GM23248 (cell line): ENCODE results near the gene PLPP2. TPM values are rescaled to one million over a fixed set of nuclear protein-coding genes. Genes with fewer than 3 reads are reported as not detected.

Experiments
- DNase-seq: peaks from one replicate; pipeline ENCODE4 v3.0.0-alpha.2; 2015
- H2AFZ ChIP-seq: fragments of 200-600 bp; sonication (generic); 2 replicates; pipeline ENCODE4 v1.6.1; 2016; ENCODE audit warnings: antibody characterized with exemption
- H3F3A ChIP-seq: fragments of 200-600 bp; sonication (generic); 2 replicates; pipeline ENCODE4 v1.6.1; 2016; ENCODE audit warnings: mild to moderate bottlenecking, antibody characterized with exemption, mixed run types; ENCODE audit not compliant: insufficient read depth
- H3K27ac ChIP-seq: fragments of 200-600 bp; sonication (generic); 2 replicates; pipeline ENCODE4 v1.5.1; 2016; ENCODE audit warnings: mild to moderate bottlenecking
- H3K27me3 ChIP-seq: fragments of 200-600 bp; sonication (generic); replicated peaks from 2 replicates; pipeline ENCODE4 v1.6.1; 2016; ENCODE audit warnings: mild to moderate bottlenecking; ENCODE audit not compliant: insufficient read depth
- H3K36me3 ChIP-seq: fragments of 200-600 bp; sonication (generic); 2 replicates; pipeline ENCODE4 v1.6.1; 2016; ENCODE audit warnings: low read depth, mild to moderate bottlenecking
- H3K4me1 ChIP-seq: fragments of 200-600 bp; sonication (generic); 2 replicates; pipeline ENCODE4 v1.6.1; 2016; ENCODE audit warnings: mild to moderate bottlenecking; ENCODE audit not compliant: insufficient read depth
- H3K4me2 ChIP-seq: fragments of 200-600 bp; sonication (generic); one replicate; pipeline ENCODE4 v1.6.1; 2016; ENCODE audit warnings: mild to moderate bottlenecking; ENCODE audit not compliant: unreplicated experiment
- H3K4me3 ChIP-seq: fragments of 200-600 bp; sonication (generic); 2 replicates; pipeline ENCODE4 v1.5.1; 2016; ENCODE audit warnings: mild to moderate bottlenecking
- H3K79me2 ChIP-seq: fragments of 200-600 bp; sonication (generic); 2 replicates; pipeline ENCODE4 v1.6.1; 2016; ENCODE audit warnings: mild to moderate bottlenecking; ENCODE audit not compliant: insufficient read depth
- H3K9ac ChIP-seq: fragments of 200-600 bp; sonication (generic); 2 replicates; pipeline ENCODE4 v1.6.1; 2016; ENCODE audit warnings: mild to moderate bottlenecking
- H3K9me2 ChIP-seq: fragments of 200-600 bp; sonication (generic); 2 replicates; pipeline ENCODE4 v1.6.1; 2016; ENCODE audit warnings: mixed run types, mild to moderate bottlenecking, moderate library complexity; ENCODE audit not compliant: insufficient read depth
- H3K9me3 ChIP-seq: fragments of 200-600 bp; sonication (generic); one replicate; pipeline ENCODE4 v1.6.1; 2017; ENCODE audit warnings: low read depth
- H4K20me1 ChIP-seq: fragments of 200-600 bp; sonication (generic); 2 replicates; pipeline ENCODE4 v1.6.0; 2016; ENCODE audit not compliant: insufficient read depth
- EZH2 ChIP-seq: fragments of 200-600 bp; sonication (generic); IDR thresholded peaks from 2 replicates; pipeline ENCODE4 v1.6.1; 2018; ENCODE audit warnings: antibody characterized with exemption, mild to moderate bottlenecking; ENCODE audit not compliant: insufficient read depth, poor library complexity, severe bottlenecking
- EZH2phosphoT487 ChIP-seq: fragments of 200-600 bp; sonication (generic); IDR thresholded peaks from 2 replicates; pipeline ENCODE4 v1.6.1; 2018; ENCODE audit warnings: antibody characterized with exemption, moderate library complexity, mild to moderate bottlenecking, low read depth; ENCODE audit not compliant: insufficient read depth
- WGBS, 2 experiments: methylation state at CpG; one replicate each; pipeline ENCODE4 v1.1.6; 2015 to 2017; ENCODE audit warnings: low lambda C conversion rate in 2 of 2, low coverage in 1 of 2; ENCODE audit errors: missing lambda C conversion rate in 2 of 2; 5-methylcytosine and 5-hydroxymethylcytosine counted together
- in situ Hi-C: fragments of 300-500 bp; cut with MboI; formaldehyde crosslinking; loops from 2 replicates; pipeline ENCODE4 v1.15.0; 2020
- polyA plus RNA-seq: library from polyadenylated mRNA; unstranded; fragments of >200 nt; fragmentation: Nextera tagmentation; extraction: Ambion mirVana; gene quantifications from 2 replicates; pipeline ENCODE4 v1.2.1, GENCODE V29; 2016
- total RNA-seq: library from RNA; depleted of rRNA; stranded (reverse); fragments of >200 nt; shearing (Covaris generic); gene quantifications from 2 replicates; pipeline ENCODE4 v1.2.3, GENCODE V29; 2014

Gene PLPP2
- total and polyA plus RNA-seq, 2 experiments from 2014 or later = 1.3 to 1.4 TPM

DNA sequence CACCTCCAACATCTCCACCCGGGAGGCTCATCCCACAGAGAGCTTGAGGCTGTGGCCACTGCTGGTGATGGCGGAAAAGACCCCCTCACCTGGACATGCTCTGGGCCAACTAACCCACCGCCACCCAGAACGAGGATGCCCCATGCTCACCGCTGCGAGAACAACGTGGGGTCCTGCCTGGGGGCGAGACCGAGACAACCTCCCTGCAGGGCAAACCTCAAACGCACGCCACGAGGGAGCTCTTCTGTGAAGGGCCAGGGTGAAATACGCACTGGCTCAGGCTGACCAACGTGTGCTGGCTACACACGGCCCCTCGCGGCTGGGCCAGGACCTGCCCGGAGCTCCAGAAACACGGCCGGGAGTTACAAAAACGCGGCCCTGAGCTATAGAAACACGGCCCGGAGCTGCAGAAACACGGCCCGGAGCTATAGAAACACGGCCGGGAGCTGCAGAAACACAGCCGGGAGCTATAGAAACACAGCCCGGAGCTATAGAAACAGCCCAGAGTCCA is 19.0 kb upstream of the PLPP2 start:
- no peaks in the 10 kb centered on the region for H3K27me3 ChIP-seq
- peaks cover 2% of the 10 kb centered on the region; the same call in 1 of the 2 replicates for H3K36me3 ChIP-seq
- H3K27ac ChIP-seq = no peak overlapping the region
- no peak for DNase-seq
- H3K4me3 ChIP-seq = no peak overlapping the region
- H3K79me2 ChIP-seq = peaks cover 34% of the 10 kb centered on the region
- H4K20me1 ChIP-seq = no peaks in the 10 kb centered on the region
- no peaks in the 10 kb centered on the region for H3K4me1 ChIP-seq
- H3K4me2 ChIP-seq = no peak overlapping the region
- no peak overlapping the region for H3K9ac ChIP-seq
- H3K9me2 ChIP-seq = no peaks in the 10 kb centered on the region
- no peaks in the 10 kb centered on the region for H3K9me3 ChIP-seq
- no peaks in the 10 kb centered on the region for H3F3A ChIP-seq
- 87 to 94% methylated on average over 27 to 30 of the region's 30 CpGs for WGBS, 2 experiments
- in situ Hi-C loops = no loop called here
- no peak overlapping the region for H2AFZ ChIP-seq
- TF ChIP-seq EZH2 (no peak), EZH2phosphoT487 (no peak)

DNA sequence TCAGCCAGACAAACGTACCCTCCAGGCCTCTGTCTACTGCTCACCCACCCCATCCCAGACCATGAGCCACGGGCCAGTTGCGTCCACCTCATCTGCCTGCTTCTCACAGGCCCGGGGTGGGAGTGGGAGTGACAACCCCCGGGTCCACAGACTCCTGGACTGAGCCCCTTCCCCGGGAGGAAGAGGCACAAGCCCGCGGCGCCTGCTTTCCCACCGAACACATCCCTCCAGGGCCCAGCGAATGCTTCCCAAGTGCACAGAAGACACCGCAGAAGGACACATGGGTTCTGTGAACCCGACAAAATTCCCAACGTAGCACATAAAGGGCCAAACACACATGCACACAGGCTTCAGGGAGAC is 18.0 kb upstream of the PLPP2 start:
- in situ Hi-C loops = no loop called here
- Histone ChIP-seq H3K27ac (no peak overlapping the region), H3K9me2 (no peaks in the 10 kb centered on the region), H3F3A (no peaks in the 10 kb centered on the region), H3K79me2 (peaks cover 24% of the 10 kb centered on the region), H2AFZ (no peak overlapping the region), H3K4me1 (no peaks in the 10 kb centered on the region), H3K9ac (no peak overlapping the region), H3K27me3 (no peaks in the 10 kb centered on the region), H3K36me3 (no peaks in the 10 kb centered on the region; the same call in 1 of the 2 replicates), H3K9me3 (no peaks in the 10 kb centered on the region), H4K20me1 (no peaks in the 10 kb centered on the region), H3K4me2 (no peak overlapping the region), H3K4me3 (no peak overlapping the region)
- TF ChIP-seq EZH2phosphoT487 (no peak), EZH2 (no peak)
- DNase-seq = no peak
- 98 to 99% methylated on average over 14 of the region's 14 CpGs for WGBS, 2 experiments

DNA sequence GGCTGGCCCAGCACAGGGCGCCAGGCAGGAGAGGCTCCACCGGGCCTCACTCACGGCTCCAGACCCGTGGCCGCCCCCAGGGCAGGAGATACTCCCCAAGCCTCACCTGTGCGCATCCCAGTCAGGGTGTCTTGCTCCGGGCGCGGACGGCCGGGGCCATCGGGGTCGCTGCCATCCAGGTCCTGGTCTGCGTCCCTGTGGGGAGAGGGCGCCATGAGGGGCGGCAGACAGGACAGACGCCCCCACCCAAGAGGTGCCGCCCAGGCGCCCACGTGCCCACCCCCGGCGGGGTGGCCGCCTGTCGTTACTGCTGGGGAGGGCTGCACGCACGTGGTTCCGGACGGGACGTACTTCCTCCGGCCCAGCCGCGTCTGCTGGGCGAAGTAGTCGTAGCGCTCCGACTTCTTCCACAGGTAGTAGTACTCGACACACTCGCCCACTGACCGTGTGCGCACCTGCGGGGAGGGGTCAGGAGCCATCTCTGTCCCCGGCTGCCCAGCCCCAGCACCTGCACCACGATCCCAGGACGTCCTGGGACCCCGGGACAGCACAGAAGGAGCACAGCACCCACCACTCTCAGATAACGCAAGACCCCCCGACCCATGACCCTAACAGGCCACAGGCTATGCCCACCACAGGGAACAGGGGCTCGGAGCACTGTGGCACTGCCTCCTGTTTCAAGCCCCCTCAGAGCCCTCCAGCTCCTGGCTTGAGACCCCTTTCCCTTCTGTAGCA is 17.4 kb upstream of the PLPP2 start:
- no peaks in the 10 kb centered on the region for H4K20me1 ChIP-seq
- 94 to 96% methylated on average over 40 to 47 of the region's 48 CpGs for WGBS, 2 experiments
- H3K36me3 ChIP-seq = no peaks in the 10 kb centered on the region; the same call in 1 of the 2 replicates
- H3K9me2 ChIP-seq = no peaks in the 10 kb centered on the region
- no peaks in the 10 kb centered on the region for H3K27me3 ChIP-seq
- no peaks in the 10 kb centered on the region for H3K9me3 ChIP-seq
- in situ Hi-C loops = no loop called here
- H3K9ac ChIP-seq = no peak overlapping the region
- no peak overlapping the region for H2AFZ ChIP-seq
- H3K27ac ChIP-seq = no peak overlapping the region
- H3F3A ChIP-seq = no peaks in the 10 kb centered on the region
- no peak overlapping the region for H3K4me2 ChIP-seq
- no peak for TF ChIP-seq EZH2
- no peak for TF ChIP-seq EZH2phosphoT487
- no peaks in the 10 kb centered on the region for H3K4me1 ChIP-seq
- peaks cover 19% of the 10 kb centered on the region for H3K79me2 ChIP-seq
- no peak for DNase-seq
- no peak overlapping the region for H3K4me3 ChIP-seq

DNA sequence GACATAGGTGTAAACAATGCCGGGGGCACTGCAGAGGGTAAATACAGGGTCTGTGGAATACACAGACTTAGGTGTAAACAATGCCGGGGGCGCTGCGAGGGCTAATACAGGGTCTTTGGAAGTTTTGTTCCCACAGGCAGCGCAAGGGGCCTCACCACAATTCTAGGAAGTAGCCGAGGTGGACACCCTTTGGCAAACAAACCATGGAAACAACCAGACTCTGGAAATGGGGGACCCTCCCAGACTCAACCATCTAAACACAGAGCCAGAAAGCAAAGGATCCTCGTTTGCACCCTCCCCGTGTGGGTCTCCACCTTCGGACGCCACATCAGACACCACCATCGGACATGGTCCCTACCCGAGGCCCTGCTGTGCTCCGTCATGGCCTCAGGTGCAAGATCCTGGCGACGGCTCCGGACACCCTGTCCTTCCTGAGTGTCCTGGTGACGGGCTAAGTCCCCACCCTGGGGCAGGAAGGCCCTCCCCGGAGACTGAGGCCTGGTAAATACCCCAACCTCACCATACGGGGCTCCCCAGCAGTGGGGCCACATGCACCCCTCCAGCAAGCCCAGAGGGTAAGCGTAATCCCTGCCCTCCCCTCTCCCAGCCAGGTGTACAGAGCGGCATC is 16.7 kb upstream of the PLPP2 start:
- no peaks in the 10 kb centered on the region for H4K20me1 ChIP-seq
- TF ChIP-seq EZH2 (no peak), EZH2phosphoT487 (no peak)
- no peaks in the 10 kb centered on the region for H3K9me2 ChIP-seq
- no peaks in the 10 kb centered on the region for H3K36me3 ChIP-seq
- no peak for DNase-seq
- H3K9ac ChIP-seq = no peak overlapping the region
- H3F3A ChIP-seq = no peaks in the 10 kb centered on the region
- no peaks in the 10 kb centered on the region for H3K4me1 ChIP-seq
- no peak overlapping the region for H3K4me3 ChIP-seq
- H3K9me3 ChIP-seq = no peaks in the 10 kb centered on the region
- in situ Hi-C loops = no loop called here
- 96 to 97% methylated on average over 21 of the region's 21 CpGs for WGBS, 2 experiments
- H3K27me3 ChIP-seq = no peaks in the 10 kb centered on the region
- H3K79me2 ChIP-seq = peaks cover 15% of the 10 kb centered on the region
- H3K27ac ChIP-seq = no peak overlapping the region
- H2AFZ ChIP-seq = no peak overlapping the region
- H3K4me2 ChIP-seq = no peak overlapping the region
